ENCODE data around the gene KATNB1. TPM values are rescaled to one million over a fixed set of nuclear protein-coding genes. Genes with fewer than 3 reads are reported as not detected.

The KATNB1 gene
- total and polyA plus RNA-seq, 12 donors, result 9.0 to 15.1 (median 11.0) TPM

DNA sequence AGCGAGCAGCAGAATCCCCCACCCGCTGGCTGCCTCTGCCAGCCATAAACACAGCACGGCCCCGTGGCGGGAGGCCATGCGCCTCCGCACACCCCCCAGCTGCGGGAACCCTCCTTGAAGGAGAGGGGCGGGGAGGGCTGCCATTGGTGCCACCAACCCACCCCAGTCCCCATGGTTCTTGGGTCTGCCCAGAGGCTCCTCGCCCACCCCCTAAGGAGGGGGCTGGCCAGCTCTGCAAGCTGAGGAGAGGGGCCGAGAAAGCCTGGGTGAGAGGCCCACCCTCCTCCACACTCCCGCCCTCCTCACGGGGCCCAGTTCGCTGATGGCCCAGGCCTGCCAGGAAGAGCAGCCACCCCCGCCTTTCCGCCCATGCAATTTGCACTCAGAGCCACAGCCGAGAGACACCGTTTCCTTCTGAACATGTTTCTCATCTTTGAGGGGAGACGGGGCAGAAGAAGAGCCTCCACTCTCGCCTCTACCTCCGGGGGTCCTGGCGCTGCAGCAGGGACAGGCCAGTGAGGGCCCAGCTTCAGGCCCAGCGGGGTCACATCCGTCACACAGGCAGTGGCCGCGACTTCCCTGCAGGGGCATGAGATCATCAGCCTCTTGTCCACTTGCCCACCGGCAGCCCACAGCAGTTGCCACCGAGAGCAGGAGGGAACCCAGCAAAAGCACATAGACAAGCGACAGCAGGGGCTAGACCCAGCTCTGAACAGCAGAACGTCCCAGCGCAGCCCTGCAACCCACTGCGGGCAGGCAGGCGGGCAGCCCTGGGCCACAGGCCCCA lies 23.0 kb downstream of the KATNB1 start:
- Histone ChIP-seq H3K36me3 (peaks cover 0 to 90% (median 21%) of the 10 kb centered on the region in 9 donors), H3K27me3 (no peaks in the 10 kb centered on the region), H3K27ac (peak overlapping the region; percentile 54 to 80 (median 69)), H3K9me3 (no peaks in the 10 kb centered on the region), H3K4me3 (peak overlapping the region in 2 of 10 donors; percentile 6 to 7), H3K4me1 (peaks cover 0 to 35% (median 18%) of the 10 kb centered on the region in 9 donors)
- DNase-seq, result no peak
- TF ChIP-seq, protein P1, sequence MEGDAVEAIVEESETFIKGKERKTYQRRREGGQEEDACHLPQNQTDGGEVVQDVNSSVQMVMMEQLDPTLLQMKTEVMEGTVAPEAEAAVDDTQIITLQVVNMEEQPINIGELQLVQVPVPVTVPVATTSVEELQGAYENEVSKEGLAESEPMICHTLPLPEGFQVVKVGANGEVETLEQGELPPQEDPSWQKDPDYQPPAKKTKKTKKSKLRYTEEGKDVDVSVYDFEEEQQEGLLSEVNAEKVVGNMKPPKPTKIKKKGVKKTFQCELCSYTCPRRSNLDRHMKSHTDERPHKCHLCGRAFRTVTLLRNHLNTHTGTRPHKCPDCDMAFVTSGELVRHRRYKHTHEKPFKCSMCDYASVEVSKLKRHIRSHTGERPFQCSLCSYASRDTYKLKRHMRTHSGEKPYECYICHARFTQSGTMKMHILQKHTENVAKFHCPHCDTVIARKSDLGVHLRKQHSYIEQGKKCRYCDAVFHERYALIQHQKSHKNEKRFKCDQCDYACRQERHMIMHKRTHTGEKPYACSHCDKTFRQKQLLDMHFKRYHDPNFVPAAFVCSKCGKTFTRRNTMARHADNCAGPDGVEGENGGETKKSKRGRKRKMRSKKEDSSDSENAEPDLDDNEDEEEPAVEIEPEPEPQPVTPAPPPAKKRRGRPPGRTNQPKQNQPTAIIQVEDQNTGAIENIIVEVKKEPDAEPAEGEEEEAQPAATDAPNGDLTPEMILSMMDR (IDR thresholded peaks at IDR 0.05), result no peak
- WGBS, 2 donors, result 65 to 74% methylated on average over 33 of the region's 33 CpGs
- intact Hi-C loops (cut with DNase I), result loop anchor here in 8 of 10 donors (2.0 to 10.0 kb wide), 7 partner anchors 44 to 249 kb away; partner anchors contain the start of genes USB1 (in 4 of the 8), ZNF319 (in 4 of the 8) and KIFC3 (in 2 of the 8)
- ATAC-seq, result peak in 5 of 8 donors; percentile 9 to 47 (median 26)

DNA sequence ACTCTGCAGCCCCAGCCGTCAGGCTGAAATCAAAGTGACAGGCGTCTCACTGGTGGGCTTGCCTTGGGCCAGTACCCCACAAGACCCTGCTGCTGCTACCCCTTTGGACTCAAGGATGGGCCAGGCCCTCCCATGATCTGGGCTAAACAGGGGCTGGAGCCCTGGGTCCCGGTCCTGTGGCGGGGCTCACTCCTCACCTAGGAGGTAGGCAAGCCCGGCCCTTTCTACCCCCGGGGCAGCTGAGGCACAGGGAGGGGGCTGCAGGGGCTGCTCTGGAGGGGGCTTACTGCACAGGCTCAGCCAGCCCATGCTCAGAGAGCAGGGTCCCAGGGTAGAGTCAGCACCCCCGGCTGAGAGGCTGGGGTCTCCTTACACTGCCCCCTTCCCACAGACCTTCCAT lies 23.6 kb downstream of the KATNB1 start:
- Histone ChIP-seq H3K36me3 (peaks cover 0 to 92% (median 21%) of the 10 kb centered on the region in 9 donors), H3K27me3 (no peaks in the 10 kb centered on the region), H3K9me3 (no peaks in the 10 kb centered on the region), H3K4me3 (peak overlapping the region in 1 of 10 donors; percentile 6), H3K4me1 (peaks cover 0 to 38% (median 22%) of the 10 kb centered on the region in 9 donors), H3K27ac (peak overlapping the region; percentile 41 to 80 (median 69))
- ATAC-seq (no peak), DNase-seq (no peak)
- TF ChIP-seq, protein P1 (IDR thresholded peaks at IDR 0.05), result no peak
- intact Hi-C loops (cut with DNase I), result loop anchor here in 8 of 10 donors (2.0 to 10.0 kb wide), 7 partner anchors 43 to 248 kb away; partner anchors contain the start of genes USB1 (in 4 of the 8), ZNF319 (in 4 of the 8) and KIFC3 (in 2 of the 8)
- WGBS, 2 donors, result 81 to 86% methylated on average over 5 to 7 of the region's 7 CpGs

DNA sequence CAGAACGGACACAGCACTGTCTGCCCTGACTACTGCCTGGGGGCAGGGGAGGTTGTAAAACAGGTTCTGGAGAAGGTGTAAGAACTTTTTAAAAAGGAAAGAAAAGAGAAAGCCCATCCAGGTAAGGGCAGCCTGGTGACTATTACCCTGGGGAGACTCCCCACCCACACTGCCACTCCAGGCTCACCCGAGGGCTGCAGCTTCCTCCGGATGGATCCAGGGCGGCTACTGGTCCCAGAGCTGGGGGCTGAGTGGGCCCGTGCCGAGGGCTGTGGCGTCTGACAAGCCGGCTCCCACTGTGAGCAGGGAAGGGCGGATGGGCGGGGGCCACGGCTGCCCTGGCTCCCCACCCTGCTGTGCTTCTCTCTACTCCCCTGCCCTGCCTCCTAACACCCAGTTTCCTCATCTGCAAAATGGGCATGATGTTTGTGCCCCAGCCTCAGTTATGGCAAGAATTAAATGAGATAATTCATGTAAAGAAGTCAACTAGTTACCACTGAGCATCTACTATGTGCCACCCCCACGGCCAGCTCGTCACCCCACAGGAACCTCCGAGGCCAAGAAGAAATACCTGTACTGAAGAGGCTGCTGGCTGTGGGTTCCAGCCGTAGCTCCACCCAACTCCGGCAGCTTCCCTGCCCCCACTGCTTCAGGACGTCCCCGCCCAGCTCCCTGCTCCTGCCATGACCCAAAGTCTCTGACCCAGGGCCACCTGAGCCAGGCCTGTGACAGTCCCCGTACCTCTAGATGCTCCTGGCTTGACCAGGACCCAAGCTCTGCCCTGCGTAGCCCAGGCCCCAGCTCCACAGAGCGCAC lies 24.2 kb downstream of the KATNB1 start:
- peaks cover 0 to 91% (median 21%) of the 10 kb centered on the region in 9 donors for H3K36me3 ChIP-seq
- WGBS, 2 donors, result 77 to 84% methylated on average over 21 of the region's 21 CpGs
- TF ChIP-seq, protein P1 (IDR thresholded peaks at IDR 0.05), result no peak
- H3K27me3 ChIP-seq, result no peaks in the 10 kb centered on the region
- peaks cover 0 to 42% (median 22%) of the 10 kb centered on the region in 9 donors for H3K4me1 ChIP-seq
- H3K4me3 ChIP-seq, result peak overlapping the region in 1 of 10 donors; percentile 6
- H3K27ac ChIP-seq, result peak overlapping the region in 8 of 10 donors; percentile 54 to 80 (median 70)
- DNase-seq, result no peak
- no peaks in the 10 kb centered on the region for H3K9me3 ChIP-seq
- ATAC-seq, result peak in 2 of 8 donors; percentile 2 to 26
- intact Hi-C loops (cut with DNase I), result loop anchor here in 8 of 10 donors (2.0 to 10.0 kb wide), 7 partner anchors 43 to 248 kb away; partner anchors contain the start of genes USB1 (in 4 of the 8), ZNF319 (in 4 of the 8) and KIFC3 (in 2 of the 8)
